ENCODE results near the gene CYP27B1.
"Not testable (repeated sequence)": the region's sequence is repeated elsewhere in the genome, so short reads cannot be mapped to it uniquely, and the experiment has no call there.

The CYP27B1 gene

DNA sequence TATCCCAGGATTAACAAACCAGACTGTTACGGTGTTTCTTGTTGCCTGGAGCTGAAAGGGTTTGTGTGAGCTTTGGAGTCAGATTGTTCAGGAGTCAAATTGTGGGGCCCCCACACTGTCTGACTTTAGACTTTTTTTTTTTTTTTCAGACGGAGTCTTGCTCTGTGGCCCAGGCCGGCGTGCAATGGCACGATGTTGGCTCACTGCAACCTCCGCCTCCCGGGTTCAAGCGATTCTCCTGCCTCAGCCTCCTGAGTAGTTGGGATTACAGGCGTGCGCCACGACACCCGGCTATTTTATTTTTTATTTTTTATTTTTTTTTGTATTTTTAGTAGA lies 16.6 kb upstream of the CYP27B1 start:
- no peak for DNase-seq

DNA sequence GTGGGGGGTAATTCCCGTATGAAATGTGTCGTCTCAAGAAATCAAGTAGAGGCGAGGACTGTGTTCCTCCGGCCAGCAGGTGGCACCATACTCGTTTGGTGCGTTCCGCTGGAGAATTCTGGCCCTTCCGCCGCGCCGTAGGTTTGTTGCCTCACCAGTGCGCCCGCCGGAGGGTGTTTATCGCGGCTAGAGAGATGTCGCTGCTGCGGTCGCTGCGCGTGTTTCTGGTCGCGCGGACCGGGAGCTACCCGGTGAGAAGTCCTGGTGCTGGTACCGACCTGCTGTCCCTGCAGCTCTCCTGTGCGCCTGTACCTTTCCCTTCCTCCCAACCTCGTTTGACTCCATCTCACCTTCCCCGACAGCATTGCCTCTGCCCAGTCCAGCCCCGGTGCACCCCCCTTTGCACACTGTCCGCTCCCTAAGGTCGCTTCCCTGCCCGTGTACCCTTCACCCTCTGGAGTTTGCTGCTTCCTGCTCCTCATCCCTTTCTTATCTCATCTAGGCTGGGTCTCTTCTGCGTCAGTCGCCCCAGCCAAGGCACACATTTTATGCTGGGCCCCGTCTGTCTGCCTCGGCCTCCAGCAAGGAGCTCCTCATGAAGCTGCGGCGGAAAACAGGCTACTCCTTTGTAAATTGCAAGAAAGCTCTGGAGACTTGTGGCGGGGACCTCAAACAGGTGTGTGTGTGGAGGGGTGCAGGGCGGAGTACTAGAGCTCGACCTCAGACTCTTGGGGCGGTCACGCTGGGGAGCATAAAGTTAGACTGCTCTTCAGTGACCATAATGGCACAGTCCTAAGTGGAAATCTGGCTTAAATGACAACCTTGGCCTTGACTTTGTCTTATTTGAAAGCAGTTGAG lies 16.0 kb upstream of the CYP27B1 start, which contains the start of gene TSFM:
Gene TSFM, plus strand, starts transcription at position 180 of the 858 bp plus-strand sequence. Its CDS starts 15 bp downstream, at position 195.
- DNase-seq: peak; percentile 99

DNA sequence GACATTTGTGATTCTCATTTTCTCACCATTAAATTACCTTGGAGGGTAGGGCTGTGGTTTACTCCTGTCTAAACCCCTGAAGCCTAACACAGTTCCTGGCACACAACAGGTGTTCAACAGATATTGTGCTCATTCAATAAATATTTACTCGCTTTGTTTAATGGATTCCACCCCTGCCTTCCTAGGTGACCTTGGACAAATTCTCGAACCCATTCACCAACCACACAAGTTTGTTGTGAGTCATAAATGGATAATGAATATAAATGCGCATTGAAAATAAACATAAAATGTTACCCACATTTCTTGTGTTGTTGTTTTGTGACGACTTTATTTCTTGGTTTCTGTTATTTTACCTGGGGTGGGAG lies 15.3 kb upstream of the CYP27B1 start:
- DNase-seq: no peak

DNA sequence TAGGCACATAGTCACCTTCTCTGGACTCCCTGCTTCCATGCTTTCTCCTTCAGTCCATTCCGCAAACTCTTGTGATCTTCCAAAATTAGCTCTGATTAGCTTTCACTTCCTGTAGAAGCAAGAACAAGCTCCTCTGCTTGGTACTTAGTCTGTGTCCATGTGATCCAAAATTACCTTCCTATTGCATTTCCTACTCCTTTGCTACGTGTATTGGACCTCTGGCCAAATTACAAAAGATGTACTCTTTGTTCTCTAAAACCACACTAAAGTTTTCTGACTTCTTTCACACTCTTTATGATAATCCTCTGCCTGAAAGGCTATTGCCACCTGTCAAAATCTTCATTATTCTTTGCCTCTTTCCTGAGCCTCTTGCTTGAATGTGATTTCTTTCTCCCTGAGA lies 14.9 kb upstream of the CYP27B1 start:
- no peak for DNase-seq

DNA sequence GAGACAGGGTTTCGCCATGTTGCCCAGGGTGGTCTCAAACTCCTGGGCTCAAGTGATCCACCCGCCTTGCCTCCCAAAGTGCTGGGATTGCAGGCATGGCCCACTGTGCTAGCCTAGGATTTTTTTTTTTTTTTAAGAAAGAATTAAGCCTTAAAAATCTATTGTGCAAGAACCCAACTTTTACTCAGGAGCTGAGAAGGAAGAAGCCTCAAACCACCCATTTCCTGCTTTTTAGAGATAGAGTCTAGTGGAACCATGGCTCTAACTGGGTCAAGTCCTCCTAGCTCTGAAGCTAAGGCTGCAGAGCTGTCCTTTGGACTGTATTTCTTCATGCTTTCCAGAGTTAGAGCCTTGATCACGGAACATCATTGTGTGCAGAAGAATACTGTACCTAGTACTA lies 14.4 kb upstream of the CYP27B1 start:
- DNase-seq: no peak

DNA sequence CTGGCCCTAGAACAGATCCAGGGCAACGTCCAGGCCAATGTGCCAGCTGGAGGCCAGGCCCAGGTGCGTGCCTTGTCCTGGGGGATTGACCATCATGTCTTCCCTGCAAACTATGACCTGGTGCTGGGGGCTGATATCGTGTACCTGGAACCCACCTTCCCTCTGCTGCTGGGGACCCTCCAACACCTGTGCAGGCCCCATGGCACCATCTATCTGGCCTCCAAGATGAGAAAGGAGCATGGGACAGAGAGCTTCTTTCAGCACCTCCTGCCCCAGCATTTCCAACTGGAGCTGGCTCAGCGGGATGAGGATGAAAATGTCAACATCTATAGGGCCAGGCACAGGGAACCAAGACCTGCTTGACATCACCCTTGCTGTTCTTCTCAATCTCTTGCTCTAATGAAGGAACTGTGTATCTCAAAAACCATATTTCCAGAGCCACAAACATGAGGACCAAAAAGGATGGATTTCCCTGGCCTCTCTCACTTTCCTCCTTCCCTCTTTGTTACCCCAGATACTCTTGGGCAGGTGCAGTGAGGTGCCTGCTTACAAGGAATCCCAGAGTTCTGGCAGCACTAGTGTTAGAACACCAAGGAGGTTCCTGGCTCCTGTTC lies 13.5 kb upstream of the CYP27B1 start:
- DNase-seq: no peak

DNA sequence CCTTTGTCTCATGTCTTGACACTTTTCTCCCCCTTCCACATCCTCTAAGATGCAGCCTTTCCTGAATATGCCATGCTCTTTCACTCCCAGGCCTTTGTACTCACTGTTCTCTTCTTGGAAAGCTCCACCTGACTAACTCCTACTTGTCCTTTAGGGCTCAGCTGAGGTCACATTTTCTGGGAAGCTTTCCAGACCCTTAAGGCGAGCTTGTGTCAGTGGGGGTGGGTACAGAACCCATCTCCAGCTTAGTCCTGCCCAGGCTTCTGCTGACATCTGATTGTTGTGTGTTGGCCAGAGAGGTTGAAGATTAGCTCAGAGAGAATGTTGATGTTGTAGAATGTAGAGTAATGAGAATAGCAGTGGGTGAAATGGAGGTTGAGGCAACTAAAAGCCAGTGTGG lies 12.9 kb upstream of the CYP27B1 start:
- no peak for DNase-seq

DNA sequence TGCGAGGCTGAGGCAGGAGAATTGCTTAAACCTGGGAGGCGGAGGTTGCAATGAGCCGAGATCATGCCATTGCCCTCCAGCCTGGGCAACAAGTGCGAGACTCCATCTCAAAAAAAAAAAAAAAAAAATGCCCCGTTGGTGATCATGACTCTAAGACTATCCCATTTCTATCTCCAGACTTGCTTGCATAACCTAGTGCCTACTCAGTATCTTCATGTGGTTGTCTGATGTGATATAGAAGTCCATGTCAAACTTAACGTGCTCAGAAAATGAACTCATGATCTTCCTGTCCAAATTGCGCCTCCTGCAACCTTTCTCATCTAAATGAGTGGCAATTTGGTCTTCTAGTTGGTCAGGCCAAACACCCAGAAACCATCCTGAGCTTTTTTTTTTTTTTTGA lies 11.0 kb upstream of the CYP27B1 start:
- no peak for DNase-seq

DNA sequence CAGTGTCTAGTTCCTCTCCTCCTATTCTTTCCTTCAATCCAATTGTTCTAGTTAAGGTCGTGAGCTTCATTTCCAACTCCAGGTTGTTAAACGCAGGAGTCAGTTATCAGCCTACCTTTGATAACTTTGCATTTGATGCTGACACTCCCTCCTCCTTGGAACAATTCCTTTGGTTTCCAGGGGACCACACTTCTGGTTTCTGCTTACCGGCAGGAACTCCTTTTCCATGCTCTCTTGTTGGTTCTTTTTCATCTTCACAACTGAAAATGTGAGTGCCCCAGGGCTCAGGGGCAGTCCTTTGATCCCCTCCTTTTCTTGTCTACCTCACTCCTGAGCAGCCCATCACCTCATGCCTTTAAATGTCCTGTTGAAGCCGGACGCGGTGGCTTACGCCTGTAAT lies 10.5 kb upstream of the CYP27B1 start:
- no peak for DNase-seq

DNA sequence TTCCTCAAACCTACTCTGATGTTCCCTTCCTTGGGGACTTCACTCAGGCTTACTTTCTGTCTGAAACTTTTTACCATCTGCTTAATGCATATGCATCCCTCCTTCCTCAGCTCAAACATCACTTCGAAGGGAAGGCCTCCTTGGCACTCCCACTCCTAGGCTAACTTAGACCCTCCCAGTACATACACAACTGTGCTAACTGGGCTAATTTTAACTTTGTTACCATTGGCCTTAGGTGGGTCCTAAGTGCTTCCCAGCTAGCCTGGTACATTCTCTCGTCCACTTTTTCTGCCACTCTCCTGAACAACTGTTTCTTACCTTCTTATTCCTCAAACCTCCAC lies 9.3 kb upstream of the CYP27B1 start:
- DNase-seq: no peak

DNA sequence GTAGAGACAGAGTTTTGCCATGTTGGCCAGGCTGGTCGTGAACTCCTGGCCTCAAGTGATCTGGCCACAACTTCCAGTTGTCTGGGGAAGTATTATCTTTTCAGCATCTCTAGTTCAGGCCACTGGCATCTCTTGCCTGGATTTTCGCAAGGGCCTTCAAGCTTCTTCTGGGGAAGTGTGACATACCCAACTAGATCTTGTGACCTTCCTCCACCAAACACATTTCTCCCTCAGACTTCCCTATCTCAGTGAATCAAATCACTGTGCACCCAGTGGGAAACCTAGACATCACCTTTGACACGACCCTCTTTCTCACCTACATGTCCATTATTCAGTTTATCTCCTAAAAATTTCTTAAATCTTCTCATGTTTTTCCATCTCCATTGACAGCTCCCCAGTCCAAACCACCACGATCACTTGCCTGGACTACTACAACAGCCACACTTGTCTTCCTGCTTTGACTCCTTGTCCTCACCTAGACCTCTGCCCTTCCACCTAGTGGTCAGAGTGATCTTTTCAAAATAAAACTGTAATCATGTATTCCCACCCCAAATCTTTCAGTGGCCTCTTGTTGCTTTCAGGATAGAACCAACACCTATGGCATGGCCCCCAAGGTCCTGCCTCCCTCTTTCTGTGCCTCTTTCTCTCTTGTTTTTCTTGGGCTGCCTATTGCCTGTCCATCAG lies 8.8 kb upstream of the CYP27B1 start:
- DNase-seq: no peak

DNA sequence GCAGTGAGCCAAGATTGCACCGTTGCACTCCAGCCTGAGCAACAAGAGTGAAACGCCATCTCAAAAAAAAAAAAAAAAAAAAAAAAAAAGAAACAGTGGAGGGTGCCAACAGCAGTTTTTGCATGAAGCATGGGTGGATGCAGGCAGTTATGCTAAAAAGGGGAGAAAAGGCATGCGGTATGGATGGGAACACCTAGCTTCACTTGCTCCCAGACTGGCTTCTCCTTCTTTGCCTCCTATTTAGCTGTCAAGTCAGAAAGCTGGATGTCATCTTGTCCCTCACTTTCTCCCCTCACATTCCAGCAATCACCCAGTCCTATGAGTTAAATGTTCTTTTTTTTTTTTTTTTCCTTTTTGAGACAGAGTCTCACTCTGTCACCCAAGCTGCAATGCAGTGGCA lies 8.2 kb upstream of the CYP27B1 start:
- no peak for DNase-seq

DNA sequence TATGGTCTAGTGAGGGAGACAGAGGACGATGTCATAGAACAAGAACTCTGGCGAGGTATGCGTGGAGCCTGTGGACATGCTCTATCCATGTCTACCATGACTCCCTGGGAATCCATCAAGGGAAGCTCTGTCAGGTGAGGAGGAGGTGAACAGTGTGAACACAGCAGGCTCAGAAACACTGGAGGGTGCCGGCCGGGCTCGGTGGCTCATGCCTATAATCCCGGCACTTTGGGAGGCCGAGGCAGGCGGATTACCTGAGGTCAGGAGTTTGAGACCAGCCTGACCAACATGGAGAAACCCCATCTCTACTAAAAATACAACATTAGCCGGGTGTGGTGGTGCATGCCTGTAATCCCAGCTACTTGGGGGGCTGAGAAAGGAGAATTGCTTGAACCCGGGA lies 7.8 kb upstream of the CYP27B1 start:
- DNase-seq: not testable (repeated sequence)

DNA sequence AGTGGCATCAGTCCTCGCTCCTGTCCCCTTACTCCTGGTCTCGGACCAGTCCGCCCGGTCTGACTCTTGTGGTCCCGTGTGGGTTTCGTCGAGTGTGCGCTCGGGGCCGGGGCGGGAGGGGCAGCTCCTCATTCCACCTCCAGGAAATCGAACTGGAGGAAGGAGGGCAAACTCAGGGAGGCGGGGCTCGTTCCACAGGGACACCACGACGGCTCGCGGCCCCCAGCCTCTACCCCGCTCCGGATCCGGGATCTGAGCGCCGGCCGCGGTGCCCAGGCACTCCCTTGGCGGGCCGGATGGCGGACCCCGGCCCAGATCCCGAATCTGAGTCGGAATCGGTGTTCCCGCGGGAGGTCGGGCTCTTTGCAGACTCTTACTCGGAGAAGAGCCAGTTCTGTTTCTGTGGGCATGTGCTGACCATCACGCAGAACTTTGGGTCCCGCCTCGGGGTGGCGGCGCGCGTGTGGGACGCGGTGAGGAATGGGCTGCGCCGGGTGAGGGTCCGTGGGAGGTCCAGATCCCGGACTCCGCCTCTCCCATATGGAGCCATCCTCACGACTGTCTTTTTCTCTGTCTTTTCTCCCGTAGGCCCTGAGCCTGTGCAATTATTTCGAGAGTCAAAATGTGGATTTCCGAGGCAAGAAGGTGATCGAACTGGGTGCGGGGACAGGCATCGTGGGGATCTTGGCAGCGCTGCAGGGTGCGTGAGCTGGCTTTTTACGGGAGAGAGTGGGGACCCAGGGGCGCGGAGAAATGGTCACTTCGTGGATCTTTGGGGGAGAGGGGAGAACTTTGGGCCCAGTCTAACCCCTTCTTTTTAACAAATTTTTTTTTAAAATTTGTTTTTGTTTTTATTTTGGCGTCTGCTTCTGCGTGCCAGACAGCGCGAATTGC lies 5.8 kb upstream of the CYP27B1 start, which contains the start of gene EEF1AKMT3:
Gene EEF1AKMT3, plus strand, starts transcription at position 186 of the 894 bp plus-strand sequence. Its CDS starts 111 bp downstream, at position 297.
- peak; percentile 52 for DNase-seq

DNA sequence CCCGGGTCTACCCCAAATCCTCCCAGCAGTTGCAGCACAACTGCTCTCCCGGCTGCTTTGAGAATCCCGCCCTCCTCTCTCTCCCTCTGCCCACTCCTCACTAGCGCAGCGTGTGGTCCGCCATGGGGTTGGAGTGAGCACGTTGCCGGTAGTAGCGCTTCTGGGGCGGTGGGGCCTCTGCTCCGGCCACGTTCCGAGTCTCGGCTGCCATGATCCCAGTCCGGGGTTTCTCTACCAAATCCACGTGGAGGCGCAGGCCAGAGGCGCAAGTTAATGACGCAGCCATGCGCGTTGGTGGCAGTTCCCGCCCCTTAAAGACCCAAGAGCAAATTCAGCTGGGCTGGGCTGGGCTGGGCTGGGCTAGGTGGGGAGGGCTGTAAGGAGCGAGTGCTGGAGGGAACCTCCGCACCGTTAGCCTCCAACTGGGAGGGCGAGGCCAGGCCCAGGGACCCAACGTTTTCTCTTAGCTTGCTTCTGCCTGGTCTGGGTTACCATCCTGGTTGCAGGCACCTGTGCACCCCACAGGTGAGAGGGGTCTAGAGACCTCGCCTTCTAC lies 5.1 kb upstream of the CYP27B1 start, which contains the start of gene METTL1:
Gene METTL1, minus strand, starts transcription at position 233 of the 556 bp plus-strand sequence. Its CDS starts 22 bp downstream, at position 211.
- DNase-seq: peak; percentile 90

DNA sequence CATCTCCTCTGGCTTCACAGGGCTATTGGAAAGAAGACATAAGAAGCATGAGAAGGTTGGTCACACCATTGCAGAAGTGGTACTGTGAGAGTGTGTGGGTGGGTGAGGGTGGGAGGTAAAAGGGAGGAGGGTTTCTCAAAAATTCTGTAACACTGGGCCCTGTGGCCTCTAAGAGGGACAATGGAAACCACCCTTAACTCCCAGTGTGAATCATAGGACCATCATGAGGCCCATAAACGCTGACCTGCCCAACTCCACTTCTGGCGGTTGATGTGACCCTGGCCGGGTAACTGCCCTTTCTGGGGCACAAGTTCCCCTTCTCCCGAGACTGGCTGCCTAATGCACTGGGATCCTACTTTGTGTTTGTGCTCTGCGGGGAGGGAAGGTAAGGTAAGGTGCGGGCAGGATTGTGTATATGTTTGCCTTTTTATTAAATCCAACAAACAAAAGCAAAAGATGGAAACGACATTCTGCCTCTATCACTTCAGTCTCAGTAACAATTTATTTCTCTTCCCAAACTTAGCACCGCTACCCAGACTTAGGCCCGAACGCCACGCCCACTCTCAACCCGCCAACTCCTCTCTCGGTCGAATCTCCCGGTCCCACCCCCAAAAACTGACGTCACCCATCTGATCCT lies 4.5 kb upstream of the CYP27B1 start:
- peak; percentile 91 for DNase-seq

DNA sequence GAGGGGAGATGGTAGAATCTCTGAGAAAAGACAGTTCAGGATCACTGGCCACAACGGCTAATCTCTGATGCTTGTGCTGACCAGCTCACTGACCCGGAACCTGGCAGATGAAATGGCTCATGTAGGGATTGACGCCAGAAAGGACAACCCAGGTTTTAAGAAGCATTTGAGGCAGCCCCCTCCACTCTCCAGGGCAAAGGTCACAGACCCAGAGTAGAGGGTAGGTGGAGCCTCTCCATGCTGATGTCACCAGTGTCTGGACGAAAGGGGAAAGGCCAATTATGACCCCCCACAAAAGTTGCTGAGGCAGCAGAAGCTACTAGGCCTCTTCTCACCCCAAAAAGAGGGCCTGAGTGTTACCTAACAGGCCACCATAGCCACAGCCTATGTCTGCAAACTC lies 3.9 kb upstream of the CYP27B1 start:
- no peak for DNase-seq

DNA sequence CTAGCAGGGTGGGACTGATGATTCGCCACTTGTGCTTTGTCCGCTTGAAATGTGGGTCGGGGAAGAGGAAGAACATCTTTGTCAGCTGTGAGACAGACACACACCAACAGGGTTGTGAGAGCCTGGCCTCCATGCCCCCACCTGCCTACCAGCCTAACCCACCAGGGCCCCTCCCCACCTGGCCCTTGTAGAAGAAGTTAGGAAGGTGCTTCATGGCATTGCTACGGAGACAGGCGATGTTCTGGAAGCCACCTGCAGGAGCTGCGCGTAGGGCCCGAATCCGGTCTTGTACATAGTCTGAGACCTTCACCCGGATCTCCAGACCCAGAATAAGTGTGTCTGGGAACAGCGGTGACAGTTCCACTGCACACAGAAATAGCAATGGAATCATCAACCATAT lies 2.7 kb upstream of the CYP27B1 start:
- DNase-seq: no peak

DNA sequence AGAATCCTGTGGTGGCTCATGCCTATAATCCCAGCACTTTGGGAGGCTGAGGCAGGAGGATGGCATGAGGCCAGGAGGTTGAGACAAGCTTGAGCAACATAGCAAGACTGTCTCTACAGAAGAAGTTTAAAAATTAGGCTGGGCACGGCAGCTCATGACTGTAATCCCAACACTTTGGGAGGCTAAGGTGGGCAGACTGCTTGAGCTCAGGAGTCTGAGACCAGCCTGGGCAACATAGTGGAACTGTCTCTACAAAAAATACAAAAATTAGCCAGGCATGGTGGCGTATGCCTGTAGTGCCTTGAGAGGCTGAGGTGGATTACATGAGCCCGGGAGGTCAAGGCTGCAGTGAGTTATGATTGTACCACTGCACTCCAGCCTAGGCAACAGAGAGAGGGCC lies 998 bp upstream of the CYP27B1 start:
- DNase-seq: no peak

DNA sequence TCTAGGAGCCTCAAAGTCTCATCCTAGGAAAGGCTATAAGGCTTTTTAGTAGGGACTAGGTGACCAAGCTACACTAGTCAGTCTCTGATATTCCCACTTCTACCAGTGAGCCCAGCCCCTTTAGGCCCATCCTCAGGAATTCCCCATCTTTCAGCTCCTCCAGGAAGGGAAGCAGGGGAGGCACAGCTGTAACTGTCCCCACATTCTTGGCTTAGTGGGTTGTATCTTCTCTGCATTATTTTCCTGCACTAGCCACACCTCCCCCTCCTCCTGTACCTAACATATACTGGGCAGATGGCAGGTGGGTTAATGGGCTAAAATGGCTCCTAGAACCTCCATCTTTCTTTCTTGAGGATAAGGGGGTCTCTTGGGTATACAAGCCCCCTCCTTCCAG lies 424 bp upstream of the CYP27B1 start:
- DNase-seq: no peak

DNA sequence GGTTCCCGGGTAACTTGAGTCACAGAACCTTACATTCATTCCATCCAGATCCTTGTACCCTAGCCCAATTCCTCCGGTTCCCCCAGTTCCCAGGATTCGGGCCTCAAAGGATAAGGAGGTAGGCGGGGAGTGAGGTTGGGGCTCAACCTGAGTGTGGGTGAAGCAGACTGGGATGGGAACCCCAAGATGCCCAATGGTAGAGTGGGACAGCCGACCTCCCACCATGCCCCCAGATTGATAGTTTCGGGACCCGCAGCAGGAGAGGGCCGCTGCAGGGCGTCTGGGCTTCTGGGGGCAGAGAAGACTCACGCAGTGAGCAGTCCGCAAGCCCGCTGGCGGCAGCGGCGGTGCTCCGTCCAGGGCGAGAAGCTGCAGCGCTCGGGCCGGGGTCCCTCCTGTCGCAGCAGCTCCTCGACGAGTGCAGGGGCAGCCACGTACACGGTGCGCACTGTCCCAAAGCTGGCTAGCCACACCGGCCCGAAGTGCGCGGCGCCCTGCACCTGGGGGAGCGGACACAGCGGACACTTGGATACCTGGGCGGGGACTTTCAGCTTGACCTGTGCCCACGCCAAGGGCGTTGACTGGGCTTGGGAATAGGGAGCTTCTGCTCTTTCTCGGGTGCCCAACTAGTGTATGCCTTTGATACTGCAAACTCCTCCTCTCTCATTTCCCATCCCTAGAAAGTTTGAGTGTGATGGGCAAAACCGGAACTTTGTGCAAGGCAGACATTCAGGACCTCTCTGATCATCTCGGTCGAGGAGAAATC lies 997 bp downstream of the CYP27B1 start:
- DNase-seq: no peak
